Globus pallidus (tissue), 1 donor: Measurements from ENCODE around the gene PEX11B.
A peak's percentile ranks its signal among the peaks of the same experiment; 100 is the strongest.

Experiments used
- DNase-seq: peaks from one replicate; pipeline ENCODE4 v3.0.0-alpha.2; 2015; ENCODE audit warnings: low spot score

PEX11B gene

GRCh38 chr1:145871994-145872924 lies 46.3 kb downstream of the PEX11B start:
- peak; percentile 46 for DNase-seq

- no peak for DNase-seq
These were observed 50.3 kb downstream of the PEX11B start for GRCh38 chr1:145868232-145868631.

- DNase-seq, result no peak
These were observed 55.1 kb downstream of the PEX11B start for GRCh38 chr1:145863282-145864018.
